Stimulated activated CD4-positive, alpha-beta T cell treated with anti-CD3 and anti-CD28 coated beads, Interleukin-1b, Interleukin-23, amount 100 ng/mL, for 48 hours (primary cell): ENCODE measurements around the gene RALGPS1.
A peak's percentile ranks its signal among the peaks of the same experiment; 100 is the strongest.

ENCODE experiments used
- DNase-seq: peaks from one replicate; pipeline ENCODE4 v3.0.0-alpha.2; 2020

RALGPS1 gene

DNA sequence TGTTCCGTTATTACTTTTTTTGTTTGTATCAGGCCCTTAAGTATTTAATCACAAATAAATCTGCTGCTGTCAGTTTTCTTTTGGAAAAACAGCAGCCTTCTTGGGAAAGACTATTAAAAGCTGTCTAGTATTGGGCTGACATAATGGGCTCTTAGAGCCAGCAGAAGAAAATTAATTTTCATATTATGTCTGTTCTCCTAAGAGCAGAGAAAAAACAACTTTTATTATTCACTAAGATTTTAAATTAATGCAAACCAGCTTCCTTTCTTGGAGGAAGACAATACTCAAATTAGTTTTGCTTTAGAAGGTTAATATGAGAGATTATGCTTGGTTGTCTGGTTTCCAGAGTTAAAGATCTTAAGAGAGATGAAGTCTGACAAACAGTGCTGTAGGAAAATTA, 319.4 kb downstream of the RALGPS1 start:
- DNase-seq: no peak

GRCh38 chr9:127237801-127238200, 323.2 kb downstream of the RALGPS1 start:
- no peak for DNase-seq

- DNase-seq: no peak
Observed at GRCh38 chr9:127241354-127241753, 326.8 kb downstream of the RALGPS1 start.

DNA sequence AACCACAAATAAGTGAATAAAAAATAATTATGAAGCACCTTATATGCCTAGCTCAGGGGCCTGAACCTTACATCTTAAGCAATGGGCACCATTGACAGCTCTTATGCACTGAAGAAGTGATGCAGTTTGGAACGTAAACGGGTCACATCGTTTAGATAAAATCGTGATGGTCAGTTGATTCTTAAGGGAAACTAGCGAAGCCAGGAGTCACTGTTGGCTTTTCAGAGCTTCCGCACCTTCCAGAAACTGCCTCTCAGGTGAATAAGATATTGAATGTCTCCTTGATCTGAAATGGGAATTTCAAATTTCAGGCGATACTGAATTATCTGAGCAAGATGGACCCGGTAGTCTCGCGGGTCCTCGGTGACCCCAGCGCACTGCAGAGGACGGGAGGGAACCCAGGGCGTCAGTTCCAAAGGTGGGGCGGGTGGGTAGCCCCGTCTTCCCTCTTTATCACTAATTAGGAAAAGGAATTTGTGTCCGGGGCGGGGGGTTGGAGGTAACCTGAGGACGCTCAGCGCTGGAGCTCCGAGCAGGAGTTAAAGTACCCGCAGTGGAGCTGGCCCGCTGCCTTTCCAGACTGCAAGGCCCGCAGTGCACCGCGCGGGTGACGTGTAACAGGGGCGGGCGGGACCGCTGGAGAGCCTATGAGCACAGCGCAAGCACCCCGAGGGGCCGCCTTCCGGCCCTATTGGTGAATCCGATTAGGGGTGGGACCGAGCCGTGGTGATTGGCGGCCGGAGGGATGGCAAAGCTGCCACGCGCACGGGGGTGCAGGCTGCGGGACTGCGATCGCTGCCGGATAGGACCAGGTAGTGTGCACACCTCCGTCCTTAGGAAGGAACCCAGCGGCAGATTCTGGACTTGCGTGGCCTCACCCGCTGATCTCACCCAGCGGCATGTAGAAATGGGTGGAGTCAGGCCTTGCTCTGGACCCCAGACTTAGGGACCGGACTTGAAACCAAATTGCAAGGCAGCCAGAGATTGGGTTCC, 330.3 kb downstream of the RALGPS1 start:
- peak; percentile 95 for DNase-seq

- no peak for DNase-seq
Observed at GRCh38 chr9:127245637-127246164, 331.1 kb downstream of the RALGPS1 start.

DNA sequence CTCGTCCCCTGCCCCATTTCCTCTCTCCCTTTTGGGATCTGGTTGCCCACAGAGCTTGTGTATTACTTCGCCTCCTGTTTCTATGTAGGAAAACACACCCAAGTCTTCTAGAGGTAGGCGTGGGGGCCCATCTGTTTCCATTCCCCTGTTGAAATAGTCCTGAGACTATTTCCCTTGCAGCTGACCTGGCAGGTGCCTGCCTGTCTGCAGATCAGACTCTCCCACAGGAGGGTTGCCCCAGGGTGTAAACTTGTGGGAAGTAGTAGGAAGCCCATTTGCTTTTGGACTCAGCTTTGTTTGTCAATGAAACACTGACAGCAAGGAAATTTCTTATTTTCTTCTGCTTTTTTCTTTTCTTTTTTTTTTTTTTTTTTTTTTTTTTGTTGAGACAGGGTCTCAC, 333.7 kb downstream of the RALGPS1 start:
- DNase-seq: no peak

DNA sequence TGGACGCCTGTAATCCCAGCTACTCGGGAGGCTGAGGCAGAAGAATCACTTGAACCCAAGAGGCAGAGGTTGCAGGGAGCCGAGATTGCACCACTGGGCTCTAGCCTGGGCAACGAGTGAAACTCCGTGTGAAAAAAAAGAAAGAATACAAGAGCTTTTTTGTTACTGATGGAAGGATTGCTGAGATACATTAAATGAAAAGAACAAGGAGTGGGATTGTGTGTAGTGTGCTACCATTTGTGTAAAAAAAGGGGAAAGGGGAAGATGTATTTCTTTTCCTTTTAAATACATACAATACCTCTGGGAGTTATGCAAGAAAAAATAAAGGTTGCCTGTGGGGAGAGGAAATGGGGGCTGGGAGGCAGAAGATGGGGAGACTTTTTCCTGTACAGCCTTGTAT, 335.3 kb downstream of the RALGPS1 start:
- no peak for DNase-seq

DNA sequence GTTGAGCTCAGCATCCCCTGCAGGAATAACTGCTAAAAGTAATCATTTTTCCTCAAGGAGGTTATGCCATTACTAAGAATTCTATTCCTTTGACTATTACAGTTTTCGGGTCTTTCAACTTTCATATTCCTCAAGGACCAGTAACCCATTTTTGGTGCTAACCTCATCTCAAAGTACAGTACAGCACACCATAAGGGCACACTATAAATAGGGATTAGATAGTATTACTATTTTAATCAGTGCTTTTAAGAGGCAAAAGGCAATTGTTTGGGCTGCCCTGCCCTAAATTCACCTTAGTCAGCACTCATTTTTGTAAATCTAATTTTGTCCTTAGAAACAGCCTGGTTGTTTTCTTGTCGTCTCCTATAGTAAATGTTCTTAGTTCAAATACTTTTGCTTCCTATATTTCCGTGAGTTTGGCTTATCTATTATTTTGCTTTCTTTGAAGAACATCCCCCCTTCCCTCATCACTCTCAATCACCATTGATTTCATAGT, 336.4 kb downstream of the RALGPS1 start:
- DNase-seq: no peak

- no peak for DNase-seq
Observed at GRCh38 chr9:127252410-127253318, 338.1 kb downstream of the RALGPS1 start.

DNA sequence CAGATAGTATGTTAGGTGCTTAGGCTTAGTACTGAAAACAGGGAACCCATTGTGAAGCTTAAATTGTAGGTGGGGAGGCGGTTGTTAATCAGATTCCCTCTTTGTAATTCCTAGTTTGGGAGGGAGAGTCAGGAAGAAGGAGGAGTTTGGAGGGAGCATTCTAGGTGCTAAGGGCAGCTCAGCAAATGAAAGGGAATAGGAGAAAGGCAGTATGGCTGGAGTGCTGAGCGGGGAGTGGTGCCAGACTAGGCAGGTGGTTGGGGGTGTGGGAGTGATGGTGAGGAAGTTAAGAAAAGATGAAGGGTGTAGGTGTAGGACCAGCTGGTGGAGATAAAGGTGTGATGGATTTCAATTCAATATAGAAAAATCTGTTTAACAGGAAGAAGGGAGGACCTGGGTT, 338.9 kb downstream of the RALGPS1 start:
- no peak for DNase-seq

- no peak for DNase-seq
Observed at GRCh38 chr9:127255692-127256091, 341.1 kb downstream of the RALGPS1 start.

- DNase-seq: no peak
Observed at GRCh38 chr9:127256324-127256723, 341.7 kb downstream of the RALGPS1 start.

- no peak for DNase-seq
Observed at GRCh38 chr9:127258606-127259471, 344.3 kb downstream of the RALGPS1 start.

GRCh38 chr9:127262602-127263001, 348.0 kb downstream of the RALGPS1 start:
- no peak for DNase-seq

GRCh38 chr9:127263237-127263636, 348.7 kb downstream of the RALGPS1 start:
- no peak for DNase-seq

GRCh38 chr9:127263664-127264063, 349.1 kb downstream of the RALGPS1 start:
- no peak for DNase-seq

DNA sequence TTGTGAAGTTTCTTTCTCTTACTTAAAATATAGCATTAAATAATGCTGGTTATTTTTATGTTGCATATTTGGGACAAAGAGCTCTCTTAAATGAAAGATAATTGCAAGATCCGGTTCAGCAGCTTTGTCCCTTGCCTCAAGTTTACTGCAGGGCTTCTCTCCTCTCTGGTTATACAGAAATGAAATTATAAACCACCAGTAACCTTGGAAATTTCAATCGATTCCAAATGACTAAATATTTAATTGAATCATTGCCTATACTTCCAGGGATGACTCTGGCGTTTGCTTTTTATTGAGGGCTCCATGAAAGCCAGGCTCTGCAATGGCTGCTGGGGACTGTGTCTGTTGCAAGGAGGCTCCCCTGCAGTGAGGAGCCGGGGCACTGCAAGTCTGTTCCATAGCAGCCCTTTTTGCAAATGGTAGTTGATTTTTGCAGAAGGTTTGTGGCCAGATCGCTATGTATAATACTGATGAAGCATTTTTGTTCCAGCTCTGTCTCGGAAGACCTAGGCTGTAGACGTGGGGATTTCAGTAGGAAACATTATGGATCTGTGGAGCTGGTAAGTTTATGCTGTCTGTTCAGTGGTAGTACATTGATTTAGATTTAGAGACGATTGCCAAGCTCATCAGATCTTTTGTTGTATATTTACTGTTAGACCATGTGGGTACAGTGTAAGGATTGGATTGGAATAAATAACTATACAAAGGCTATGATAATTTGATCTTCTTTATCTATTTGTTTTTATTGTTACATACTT, 350.1 kb downstream of the RALGPS1 start, which contains the start of gene GARNL3:
Gene GARNL3 (plus strand): TSS at position 313 of the 758 bp plus-strand sequence. CDS start 104 bp downstream, at position 417.
- DNase-seq: no peak

- DNase-seq: no peak
Observed at GRCh38 chr9:127267793-127268525, 353.4 kb downstream of the RALGPS1 start.

- no peak for DNase-seq
Observed at GRCh38 chr9:127269449-127269848, 354.9 kb downstream of the RALGPS1 start.
